ENCODE results near the gene MRPL11. TPM values are rescaled to one million over a fixed set of nuclear protein-coding genes. Genes with fewer than 3 reads are reported as not detected.

The MRPL11 gene
- 105 and 106 TPM in 2 replicates for total RNA-seq (2021)
- long read RNA-seq, transcript MRPL11-203 (5 exons, 1,527 nt) = minor isoform, 30 of 146 reads
- long read RNA-seq, transcript MRPL11-201 (5 exons, 1,605 nt) = major isoform, 92 of 146 reads
- long read RNA-seq, partial matches to known transcripts = 9 of 146 reads
- long read RNA-seq, other reads (novel, unspliced or antisense) = 14 of 146 reads

- no peak within 1 kb of the TSS for H2BK20ac ChIP-seq (ENCODE audit: low read depth, low read length, poor library complexity, severe bottlenecking)
- peak within 1 kb of the TSS; percentile 85 for H3K14ac ChIP-seq (ENCODE audit: insufficient read depth, low read length)
- peaks cover 7% of the 10 kb centered on the region for H3K23me2 ChIP-seq (ENCODE audit: insufficient read length, low read depth, low read length, poor library complexity, severe bottlenecking)
- no peaks in the 10 kb centered on the region for H3K79me1 ChIP-seq (ENCODE audit: insufficient read depth, low read depth, low read length, poor library complexity, severe bottlenecking)
- H2BK5ac ChIP-seq (ENCODE audit: insufficient read length, low read length) = peak within 1 kb of the TSS; percentile 9
- TF ChIP-seq CTCF (conservative IDR thresholded peaks at IDR 0.05) = peak; percentile 73
- H3K4me2 ChIP-seq (ENCODE audit: insufficient read depth, insufficient read length, low read length) = peak within 1 kb of the TSS; percentile 87
- peaks cover 24 to 54% (median 39%) of the 10 kb centered on the region in 3 experiments; a peak in 6 of 7 replicates for H3K36me3 Mint-ChIP-seq (ENCODE audit: insufficient read depth in 1 of 3, low read depth in 3 of 3)
- peaks cover 8 to 17% of the 10 kb centered on the region in 2 experiments for H3K4me1 Mint-ChIP-seq
- peak within 1 kb of the TSS; percentile 4 for H4K5ac ChIP-seq (ENCODE audit: insufficient read length, low read depth, low read length)
- no peak within 1 kb of the TSS for H4K8ac ChIP-seq (replicated peaks; ENCODE audit: insufficient read length, low read depth, low read length)
- no peak within 1 kb of the TSS for H2BK12ac ChIP-seq (ENCODE audit: insufficient read length, low read depth, low read length)
- peak within 1 kb of the TSS; percentile 100 for H3K27ac Mint-ChIP-seq
- H4K91ac ChIP-seq (ENCODE audit: insufficient read length, low read depth, low read length) = no peak within 1 kb of the TSS
- H3K27ac ChIP-seq (ENCODE audit: insufficient read length, low read depth, low read length) = peak within 1 kb of the TSS; percentile 21
- H3K4me3 Mint-ChIP-seq = peak within 1 kb of the TSS; percentile 90 to 92
- H3K79me2 ChIP-seq (ENCODE audit: insufficient read depth, low read length) = no peaks in the 10 kb centered on the region
- H3K18ac ChIP-seq (ENCODE audit: insufficient read length, low read depth, low read length) = peak within 1 kb of the TSS; percentile 78
- peaks cover 10 to 14% of the 10 kb centered on the region in 2 experiments for H3K9me3 Mint-ChIP-seq
- H2BK120ac ChIP-seq (ENCODE audit: low read depth, low read length, poor library complexity, severe bottlenecking) = no peak within 1 kb of the TSS
- no CpG with 5 or more reads among the region's 45 CpGs for WGBS (ENCODE audit: extremely low coverage, insufficient read length, low lambda C conversion rate)
- no peak within 1 kb of the TSS for H2BK15ac ChIP-seq (ENCODE audit: low read depth, low read length)
- peak; percentile 96 for DNase-seq
- H2AFZ ChIP-seq (ENCODE audit: low read length) = no peak within 1 kb of the TSS
- H3K27me3 Mint-ChIP-seq (ENCODE audit: low read depth) = no peaks in the 10 kb centered on the region
- no peaks in the 10 kb centered on the region for H4K20me1 ChIP-seq (ENCODE audit: control insufficient read depth, insufficient read depth, insufficient read length)
- no peak within 1 kb of the TSS for H3K4ac ChIP-seq (ENCODE audit: low read depth, low read length)
- H3K9me3 ChIP-seq (ENCODE audit: control insufficient read depth, low read depth, low read length) = peaks cover 10% of the 10 kb centered on the region
- peak within 1 kb of the TSS; percentile 92 for H3K9ac ChIP-seq (ENCODE audit: extremely low read depth, insufficient read length, low read length)
- H3K56ac ChIP-seq (ENCODE audit: insufficient read length, low read depth, low read length) = no peak within 1 kb of the TSS
- no peak within 1 kb of the TSS for H3K23ac ChIP-seq (ENCODE audit: insufficient read length, low read depth, low read length)
- H3T11ph ChIP-seq (ENCODE audit: low read length) = no peak within 1 kb of the TSS
- H2AK5ac ChIP-seq (ENCODE audit: insufficient read length, low read length) = no peak within 1 kb of the TSS
- no peaks in the 10 kb centered on the region for H3K4me1 ChIP-seq (ENCODE audit: insufficient read depth, low read length)
- H3K27me3 ChIP-seq (ENCODE audit: insufficient read depth, low read length) = no peaks in the 10 kb centered on the region
Observed at GRCh38 chr11:66438504-66439466, at the start of gene MRPL11. MRPL11 (minus strand) TSS chr11:66438848; CDS start chr11:66438754, 94 bp downstream.
